Fibroblast of lung (primary cell): ENCODE measurements around the gene SESN3. TPM values are rescaled to one million over a fixed set of nuclear protein-coding genes. Genes with fewer than 3 reads are reported as not detected.

Experiments used
- DNase-seq, 2 donors: peaks; one replicate each; pipeline versions ENCODE4 v3.0.0 to v3.0.0-alpha.2; 2010; ENCODE audit warnings: low read depth in 2 of 2
- H2AFZ ChIP-seq: 2 replicates; pipeline ENCODE4 v1.5.1; 2012; ENCODE audit warnings: low read length, control low read depth, inconsistent platforms
- H3K27ac ChIP-seq: 2 replicates; pipeline ENCODE4 v1.5.1; 2011; ENCODE audit warnings: low read length, control low read depth; ENCODE audit not compliant: insufficient read depth
- H3K27me3 ChIP-seq: 2 replicates; pipeline ENCODE4 v1.5.1; 2011; ENCODE audit warnings: mild to moderate bottlenecking, low read length; ENCODE audit not compliant: control insufficient read depth, insufficient read depth
- H3K36me3 ChIP-seq: 2 replicates; pipeline ENCODE4 v1.5.1; 2011; ENCODE audit warnings: low read length; ENCODE audit not compliant: control insufficient read depth, insufficient read depth
- H3K4me1 ChIP-seq: 2 replicates; pipeline ENCODE4 v1.5.1; 2011; ENCODE audit warnings: low read length; ENCODE audit not compliant: control insufficient read depth, insufficient read depth; ENCODE audit errors: extremely low read depth
- H3K4me2 ChIP-seq: 2 replicates; pipeline ENCODE4 v1.5.1; 2011; ENCODE audit warnings: low read length, control low read depth; ENCODE audit not compliant: insufficient read depth; ENCODE audit errors: extremely low read depth
- H3K4me3 ChIP-seq, 4 experiments: fragments of 200-600 bp in 1 of 4; sonication (generic) in 1 of 4; replicated peaks in 1 of 4; 2 replicates each; pipeline ENCODE4 v1.5.1; 2011 to 2016; ENCODE audit warnings: low read length in 4 of 4, low read depth in 3 of 4, mild to moderate bottlenecking in 3 of 4, control low read depth in 2 of 4, inconsistent platforms in 1 of 4, mixed read lengths in 1 of 4; ENCODE audit not compliant: insufficient read depth in 1 of 4; ENCODE audit errors: control extremely low read depth in 1 of 4
- H3K79me2 ChIP-seq: 2 replicates; pipeline ENCODE4 v1.5.1; 2012; ENCODE audit warnings: mild to moderate bottlenecking, low read length, inconsistent platforms; ENCODE audit not compliant: control insufficient read depth, insufficient read depth
- H3K9ac ChIP-seq: 2 replicates; pipeline ENCODE4 v1.5.1; 2011; ENCODE audit warnings: mild to moderate bottlenecking, low read length, control low read depth; ENCODE audit not compliant: insufficient read depth
- H3K9me3 ChIP-seq: 2 replicates; pipeline ENCODE4 v1.5.1; 2012; ENCODE audit warnings: low read depth, low read length; ENCODE audit not compliant: control insufficient read depth, insufficient read depth
- H4K20me1 ChIP-seq: 2 replicates; pipeline ENCODE4 v1.5.1; 2011; ENCODE audit warnings: low read length; ENCODE audit not compliant: control insufficient read depth, insufficient read depth; ENCODE audit errors: extremely low read depth
- CTCF ChIP-seq, 2 donors: IDR thresholded peaks in 1 of 2; conservative IDR thresholded peaks in 1 of 2; 1 replicate in 1 of 2; 2 replicates in 1 of 2; pipeline ENCODE4 v1.5.1; 2011 to 2012; ENCODE audit warnings: low read length in 2 of 2, control low read depth in 1 of 2, inconsistent platforms in 1 of 2, low read depth in 1 of 2, mild to moderate bottlenecking in 1 of 2
- EZH2 ChIP-seq: IDR thresholded peaks from 2 replicates; pipeline ENCODE4 v1.5.1; 2012; ENCODE audit warnings: low read length, control low read depth, mild to moderate bottlenecking; ENCODE audit errors: missing control alignments
- polyA plus RNA-seq, 2 donors: library from polyadenylated mRNA; depleted of rRNA in 1 of 2; stranded (reverse) in 1 of 2; unstranded in 1 of 2; fragments of >200 nt; gene quantifications; 2 replicates each; pipeline ENCODE4 v1.2.1, GENCODE V29; 2011 to 2012; ENCODE audit warnings: missing spikeins in 1 of 2
- total RNA-seq: library from RNA; depleted of rRNA; stranded (reverse); fragments of >200 nt; gene quantifications from 2 replicates; pipeline ENCODE4 v1.2.1, GENCODE V29; 2014

The SESN3 gene
- total and polyA plus RNA-seq, 2 donors (not counting 1 experiment from before 2014, with no cell fraction given): 6.4 to 60.1 TPM

GRCh38 chr11:95132956-95133355, 98.0 kb downstream of the SESN3 start:
- no peak for DNase-seq

GRCh38 chr11:95128602-95129001, 102.4 kb downstream of the SESN3 start:
- Histone ChIP-seq H3K79me2 (no peaks in the 10 kb centered on the region), H3K27me3 (no peaks in the 10 kb centered on the region), H2AFZ (no peak overlapping the region), H3K4me2 (no peak overlapping the region), H3K27ac (no peak overlapping the region), H3K36me3 (no peaks in the 10 kb centered on the region), H3K9me3 (no peaks in the 10 kb centered on the region), H3K9ac (no peak overlapping the region), H3K4me1 (no peaks in the 10 kb centered on the region), H3K4me3 (no peak overlapping the region), H4K20me1 (no peaks in the 10 kb centered on the region)
- DNase-seq: no peak
- TF ChIP-seq EZH2: no peak
- TF ChIP-seq CTCF (conservative IDR thresholded peaks at IDR 0.05 in 1 of 2, IDR thresholded peaks at IDR 0.05 in 1 of 2; ENCODE audit: low read depth in 1 of 2, low read length in 2 of 2): no peak

More at GRCh38 chr11:95132956-95133355, 98.0 kb downstream of the SESN3 start:
- TF ChIP-seq CTCF (conservative IDR thresholded peaks at IDR 0.05 in 1 of 2, IDR thresholded peaks at IDR 0.05 in 1 of 2; ENCODE audit: low read depth in 1 of 2, low read length in 2 of 2): no peak
- no peak for TF ChIP-seq EZH2
- Histone ChIP-seq H3K4me2 (no peak overlapping the region), H3K9me3 (no peaks in the 10 kb centered on the region), H4K20me1 (no peaks in the 10 kb centered on the region), H3K27me3 (no peaks in the 10 kb centered on the region), H3K4me3 (no peak overlapping the region), H3K79me2 (no peaks in the 10 kb centered on the region), H3K4me1 (peaks cover 3% of the 10 kb centered on the region), H3K27ac (no peak overlapping the region), H3K36me3 (no peaks in the 10 kb centered on the region), H3K9ac (no peak overlapping the region), H2AFZ (no peak overlapping the region)

- no peaks in the 10 kb centered on the region for H3K79me2 ChIP-seq
- H3K36me3 ChIP-seq: no peaks in the 10 kb centered on the region
- H3K9me3 ChIP-seq: no peaks in the 10 kb centered on the region
- no peak overlapping the region for H3K27ac ChIP-seq
- no peak overlapping the region for H3K4me3 ChIP-seq
- no peak for DNase-seq
- no peak overlapping the region for H3K9ac ChIP-seq
- H3K4me1 ChIP-seq: no peaks in the 10 kb centered on the region
- H2AFZ ChIP-seq: no peak overlapping the region
- H3K4me2 ChIP-seq: no peak overlapping the region
- no peaks in the 10 kb centered on the region for H4K20me1 ChIP-seq
- H3K27me3 ChIP-seq: no peaks in the 10 kb centered on the region
- no peak for TF ChIP-seq EZH2
- TF ChIP-seq CTCF (conservative IDR thresholded peaks at IDR 0.05 in 1 of 2, IDR thresholded peaks at IDR 0.05 in 1 of 2; ENCODE audit: low read depth in 1 of 2, low read length in 2 of 2): no peak
Measured at GRCh38 chr11:95123556-95123955, 107.4 kb downstream of the SESN3 start.
